H9 (cell line): ENCODE measurements around the gene CORO1A. TPM values are rescaled to one million over a fixed set of nuclear protein-coding genes. Genes with fewer than 3 reads are reported as not detected.

Source experiments
- DNase-seq: peaks from one replicate; pipeline ENCODE4 v3.0.0-alpha.2; 2017
- H2AFZ ChIP-seq: one replicate; pipeline ENCODE4 v1.6.1; 2013; ENCODE audit warnings: mild to moderate bottlenecking, low read length, control low read depth, moderate library complexity
- H2AK5ac ChIP-seq: 2 replicates; pipeline ENCODE4 v1.6.1; 2013; ENCODE audit warnings: low read length, control low read depth, mixed read lengths; ENCODE audit not compliant: insufficient read length
- H2BK120ac ChIP-seq: one replicate; pipeline ENCODE4 v1.6.1; 2013; ENCODE audit warnings: low read depth, mild to moderate bottlenecking, low read length, control low read depth, inconsistent platforms; ENCODE audit not compliant: poor library complexity, severe bottlenecking
- H2BK12ac ChIP-seq: 2 replicates; pipeline ENCODE4 v1.6.1; 2013; ENCODE audit warnings: low read length, control low read depth, mixed read lengths, low read depth; ENCODE audit not compliant: insufficient read length
- H2BK15ac ChIP-seq: 2 replicates; pipeline ENCODE4 v1.6.1; 2013; ENCODE audit warnings: low read depth, low read length, control low read depth
- H2BK20ac ChIP-seq: one replicate; pipeline ENCODE4 v1.6.1; 2013; ENCODE audit warnings: low read depth, mild to moderate bottlenecking, low read length, control low read depth, inconsistent platforms; ENCODE audit not compliant: poor library complexity, severe bottlenecking
- H2BK5ac ChIP-seq: 2 replicates; pipeline ENCODE4 v1.6.1; 2013; ENCODE audit warnings: low read length, control low read depth, mixed read lengths; ENCODE audit not compliant: insufficient read length
- H3K14ac ChIP-seq: 2 replicates; pipeline ENCODE4 v1.6.1; 2013; ENCODE audit warnings: low read length, control low read depth; ENCODE audit not compliant: insufficient read depth
- H3K18ac ChIP-seq: 2 replicates; pipeline ENCODE4 v1.6.1; 2013; ENCODE audit warnings: low read depth, mild to moderate bottlenecking, mixed read lengths, low read length, control low read depth; ENCODE audit not compliant: insufficient read length
- H3K23ac ChIP-seq: 2 replicates; pipeline ENCODE4 v1.6.1; 2013; ENCODE audit warnings: low read length, control low read depth, mixed read lengths, low read depth; ENCODE audit not compliant: insufficient read length
- H3K23me2 ChIP-seq: 2 replicates; pipeline ENCODE4 v1.6.1; 2013; ENCODE audit warnings: low read depth, mild to moderate bottlenecking, mixed read lengths, low read length, control low read depth; ENCODE audit not compliant: insufficient read length, poor library complexity, severe bottlenecking
- H3K27ac ChIP-seq: 2 replicates; pipeline ENCODE4 v1.5.1; 2013; ENCODE audit warnings: low read length, control low read depth, mixed read lengths, low read depth; ENCODE audit not compliant: insufficient read length
- H3K27me3 ChIP-seq: 2 replicates; pipeline ENCODE4 v1.6.1; 2013; ENCODE audit warnings: low read length, control low read depth, inconsistent platforms; ENCODE audit not compliant: insufficient read depth
- H3K4ac ChIP-seq: 2 replicates; pipeline ENCODE4 v1.6.1; 2013; ENCODE audit warnings: low read depth, mild to moderate bottlenecking, control low read depth, inconsistent platforms, low read length, moderate library complexity
- H3K4me1 ChIP-seq: 2 replicates; pipeline ENCODE4 v1.6.1; 2013; ENCODE audit warnings: low read length, control low read depth, inconsistent platforms; ENCODE audit not compliant: insufficient read depth
- H3K4me2 ChIP-seq: 2 replicates; pipeline ENCODE4 v1.6.1; 2013; ENCODE audit warnings: low read length, control low read depth, mixed read lengths; ENCODE audit not compliant: insufficient read length, insufficient read depth
- H3K56ac ChIP-seq: 2 replicates; pipeline ENCODE4 v1.6.1; 2013; ENCODE audit warnings: low read depth, mild to moderate bottlenecking, mixed read lengths, low read length, control low read depth; ENCODE audit not compliant: insufficient read length
- H3K79me1 ChIP-seq: 2 replicates; pipeline ENCODE4 v1.6.1; 2013; ENCODE audit warnings: low read depth, mild to moderate bottlenecking, moderate library complexity, low read length, control low read depth, inconsistent platforms; ENCODE audit not compliant: insufficient read depth, poor library complexity, severe bottlenecking
- H3K79me2 ChIP-seq: 2 replicates; pipeline ENCODE4 v1.6.1; 2013; ENCODE audit warnings: low read length, control low read depth, inconsistent platforms; ENCODE audit not compliant: insufficient read depth
- H3K9ac ChIP-seq: 2 replicates; pipeline ENCODE4 v1.6.1; 2013; ENCODE audit warnings: low read length, control low read depth, mixed read lengths; ENCODE audit not compliant: insufficient read length; ENCODE audit errors: extremely low read depth
- H3K9me3 ChIP-seq: one replicate; pipeline ENCODE4 v1.6.1; 2013; ENCODE audit warnings: low read depth, low read length, inconsistent platforms; ENCODE audit not compliant: control insufficient read depth
- H3T11ph ChIP-seq: one replicate; pipeline ENCODE4 v1.6.1; 2013; ENCODE audit warnings: mild to moderate bottlenecking, low read length, control low read depth, inconsistent platforms
- H4K20me1 ChIP-seq: one replicate; pipeline ENCODE4 v1.6.1; 2013; ENCODE audit not compliant: control insufficient read depth, insufficient read length, insufficient read depth
- H4K5ac ChIP-seq: 2 replicates; pipeline ENCODE4 v1.6.1; 2013; ENCODE audit warnings: low read depth, mild to moderate bottlenecking, mixed read lengths, low read length, control low read depth; ENCODE audit not compliant: insufficient read length
- H4K8ac ChIP-seq: replicated peaks from 2 replicates; pipeline ENCODE4 v1.6.1; 2013; ENCODE audit warnings: low read length, control low read depth, mixed read lengths, low read depth; ENCODE audit not compliant: insufficient read length
- H4K91ac ChIP-seq: 2 replicates; pipeline ENCODE4 v1.6.1; 2013; ENCODE audit warnings: low read depth, mild to moderate bottlenecking, moderate library complexity, mixed read lengths, low read length, control low read depth; ENCODE audit not compliant: insufficient read length
- H3K27ac Mint-ChIP-seq, 3 experiments: 2 replicates in 2 of 3; 3 replicates in 1 of 3; pipeline ENCODE4 v1.8.0; 2020 to 2021; ENCODE audit warnings: mixed read lengths in 3 of 3, mild to moderate bottlenecking in 1 of 3, moderate library complexity in 1 of 3
- H3K27me3 Mint-ChIP-seq: 2 replicates; pipeline ENCODE4 v1.8.0; 2021; ENCODE audit warnings: low read depth, mild to moderate bottlenecking, moderate library complexity, mixed read lengths
- H3K36me3 Mint-ChIP-seq, 3 experiments: 2 replicates in 2 of 3; 3 replicates in 1 of 3; pipeline ENCODE4 v1.8.0; 2020 to 2021; ENCODE audit warnings: low read depth in 3 of 3, mixed read lengths in 3 of 3; ENCODE audit not compliant: insufficient read depth in 1 of 3
- H3K4me1 Mint-ChIP-seq, 2 experiments: 2 replicates each; pipeline ENCODE4 v1.8.0; 2020; ENCODE audit warnings: mixed read lengths in 2 of 2
- H3K4me3 Mint-ChIP-seq, 2 experiments: 2 replicates in 1 of 2; 3 replicates in 1 of 2; pipeline ENCODE4 v1.8.0; 2020 to 2021; ENCODE audit warnings: mild to moderate bottlenecking in 2 of 2, mixed read lengths in 2 of 2, moderate library complexity in 1 of 2
- H3K9me3 Mint-ChIP-seq, 2 experiments: 2 replicates in 1 of 2; 3 replicates in 1 of 2; pipeline ENCODE4 v1.8.0; 2020; ENCODE audit warnings: mild to moderate bottlenecking in 2 of 2, mixed read lengths in 2 of 2, moderate library complexity in 1 of 2
- WGBS: extraction: QIAGEN DNeasy Blood & Tissue Kit; methylation state at CpG from one replicate; pipeline ENCODE4 v1.1.7; 2013; ENCODE audit warnings: missing lambda C conversion rate, low lambda C conversion rate, mixed read lengths; ENCODE audit not compliant: insufficient read length; ENCODE audit errors: extremely low coverage; 5-methylcytosine and 5-hydroxymethylcytosine counted together
- total RNA-seq: library from RNA; stranded (reverse); gene quantifications from 2 replicates; pipeline ENCODE4 v1.2.1, GENCODE V29; 2021
- TF ChIP-seq, protein P1 (sequence below): fragments of 200-600 bp; sonication (generic); conservative IDR thresholded peaks from 3 replicates; pipeline ENCODE4 v1.8.0; 2021; ENCODE audit warnings: antibody characterized with exemption, mild to moderate bottlenecking

Gene CORO1A
- total RNA-seq, 1 experiment from 2014 or later = 4.8 TPM

DNA sequence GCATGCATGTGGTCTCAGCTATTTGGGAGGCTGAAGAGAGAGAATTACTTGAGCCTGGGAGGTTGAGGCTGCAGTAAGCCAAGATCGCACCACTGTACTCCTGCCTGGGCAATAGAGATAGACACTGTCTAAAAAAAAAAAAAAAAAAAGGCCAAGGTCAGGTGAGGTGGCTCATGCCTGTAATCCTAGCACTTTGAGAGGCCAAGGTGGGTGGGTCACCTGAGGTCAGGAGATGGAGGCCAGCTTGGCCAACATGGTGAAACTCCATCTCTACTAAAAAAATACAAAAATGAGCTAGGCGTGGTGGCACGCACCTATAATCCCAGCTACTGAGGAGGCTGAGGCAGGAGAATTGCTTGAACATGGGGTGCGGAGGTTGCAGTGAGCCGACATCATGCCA lies 28.2 kb upstream of the CORO1A start:
- Histone ChIP-seq H2AK5ac (no peak overlapping the region), H3K4ac (no peak overlapping the region), H3K23me2 (no peaks in the 10 kb centered on the region), H2BK120ac (no peak overlapping the region), H2AFZ (no peak overlapping the region), H3K27ac (no peak overlapping the region), H2BK20ac (no peak overlapping the region), H4K20me1 (no peaks in the 10 kb centered on the region), H4K8ac (no peak overlapping the region), H3K9ac (no peak overlapping the region), H3K4me2 (no peak overlapping the region), H3K18ac (no peak overlapping the region), H4K5ac (no peak overlapping the region), H3K9me3 (no peaks in the 10 kb centered on the region), H3T11ph (no peak overlapping the region), H2BK12ac (no peak overlapping the region), H3K4me1 (no peaks in the 10 kb centered on the region), H3K56ac (no peak overlapping the region), H2BK15ac (no peak overlapping the region), H3K14ac (no peak overlapping the region), H3K79me1 (no peaks in the 10 kb centered on the region), H3K23ac (no peak overlapping the region), H2BK5ac (no peak overlapping the region), H4K91ac (no peak overlapping the region), H3K79me2 (no peaks in the 10 kb centered on the region), H3K27me3 (no peaks in the 10 kb centered on the region)
- Mint-ChIP-seq H3K27me3 (peaks cover 15% of the 10 kb centered on the region), H3K27ac (no peak overlapping the region), H3K9me3 (peaks cover 7% of the 10 kb centered on the region in 2 experiments), H3K4me1 (no peaks in the 10 kb centered on the region), H3K4me3 (no peak overlapping the region), H3K36me3 (peaks cover 0 to 2% (median 0%) of the 10 kb centered on the region in 3 experiments; a peak in 1 of 7 replicates)
- DNase-seq = no peak
- TF ChIP-seq, protein P1, sequence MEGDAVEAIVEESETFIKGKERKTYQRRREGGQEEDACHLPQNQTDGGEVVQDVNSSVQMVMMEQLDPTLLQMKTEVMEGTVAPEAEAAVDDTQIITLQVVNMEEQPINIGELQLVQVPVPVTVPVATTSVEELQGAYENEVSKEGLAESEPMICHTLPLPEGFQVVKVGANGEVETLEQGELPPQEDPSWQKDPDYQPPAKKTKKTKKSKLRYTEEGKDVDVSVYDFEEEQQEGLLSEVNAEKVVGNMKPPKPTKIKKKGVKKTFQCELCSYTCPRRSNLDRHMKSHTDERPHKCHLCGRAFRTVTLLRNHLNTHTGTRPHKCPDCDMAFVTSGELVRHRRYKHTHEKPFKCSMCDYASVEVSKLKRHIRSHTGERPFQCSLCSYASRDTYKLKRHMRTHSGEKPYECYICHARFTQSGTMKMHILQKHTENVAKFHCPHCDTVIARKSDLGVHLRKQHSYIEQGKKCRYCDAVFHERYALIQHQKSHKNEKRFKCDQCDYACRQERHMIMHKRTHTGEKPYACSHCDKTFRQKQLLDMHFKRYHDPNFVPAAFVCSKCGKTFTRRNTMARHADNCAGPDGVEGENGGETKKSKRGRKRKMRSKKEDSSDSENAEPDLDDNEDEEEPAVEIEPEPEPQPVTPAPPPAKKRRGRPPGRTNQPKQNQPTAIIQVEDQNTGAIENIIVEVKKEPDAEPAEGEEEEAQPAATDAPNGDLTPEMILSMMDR = no peak
- WGBS = no CpG with 5 or more reads among the region's 5 CpGs
